Natural killer cell treated with Interleukin-12 subunit alpha and Interleukin-12 subunit beta and Interleukin-15 and Interleukin-18, amount 100 ng/mL, for 72 hours (primary cell): ENCODE results near the gene PCDHGC4. TPM values are rescaled to one million over a fixed set of nuclear protein-coding genes. Genes with fewer than 3 reads are reported as not detected.
A peak's percentile ranks its signal among the peaks of the same experiment; 100 is the strongest.

Source experiments
- ATAC-seq, 2 donors: fragments of 150-1000 bp; cut with Tn5 transposase in 1 of 2; sonication (Bioruptor Pico), chemical (Tn5 transposase) in 1 of 2; 2 replicates each; pipeline ENCODE4 v1.10.0; 2021
- DNase-seq: peaks from one replicate; pipeline ENCODE4 v3.0.0; 2022; ENCODE audit warnings: low spot score
- H3K27ac Mint-ChIP-seq, 2 donors: 1 replicate in 1 of 2; 2 replicates in 1 of 2; pipeline ENCODE4 v1.8.0; 2022; ENCODE audit warnings: mixed read lengths in 2 of 2, mild to moderate bottlenecking in 1 of 2, moderate library complexity in 1 of 2
- H3K27me3 Mint-ChIP-seq, 2 donors: 1 replicate in 1 of 2; 2 replicates in 1 of 2; pipeline ENCODE4 v1.8.0; 2022; ENCODE audit warnings: mixed read lengths in 2 of 2
- H3K36me3 Mint-ChIP-seq: one replicate; pipeline ENCODE4 v1.8.0; 2022; ENCODE audit warnings: mixed read lengths
- H3K4me1 Mint-ChIP-seq, 2 donors: 1 replicate in 1 of 2; 2 replicates in 1 of 2; pipeline ENCODE4 v1.8.0; 2022; ENCODE audit warnings: low read depth in 2 of 2, mixed read lengths in 2 of 2, mild to moderate bottlenecking in 1 of 2
- H3K4me3 Mint-ChIP-seq: one replicate; pipeline ENCODE4 v1.8.0; 2022; ENCODE audit warnings: mixed read lengths
- H3K9me3 Mint-ChIP-seq: 2 replicates; pipeline ENCODE4 v1.8.0; 2022; ENCODE audit warnings: mixed read lengths
- total RNA-seq, 2 donors: library from RNA; stranded (reverse); gene quantifications; one replicate each; pipeline ENCODE4 v1.2.3, GENCODE V29; 2022

Gene PCDHGC4
- total RNA-seq, 2 donors from 2014 or later = 0.26 TPM; not detected in 1

DNA sequence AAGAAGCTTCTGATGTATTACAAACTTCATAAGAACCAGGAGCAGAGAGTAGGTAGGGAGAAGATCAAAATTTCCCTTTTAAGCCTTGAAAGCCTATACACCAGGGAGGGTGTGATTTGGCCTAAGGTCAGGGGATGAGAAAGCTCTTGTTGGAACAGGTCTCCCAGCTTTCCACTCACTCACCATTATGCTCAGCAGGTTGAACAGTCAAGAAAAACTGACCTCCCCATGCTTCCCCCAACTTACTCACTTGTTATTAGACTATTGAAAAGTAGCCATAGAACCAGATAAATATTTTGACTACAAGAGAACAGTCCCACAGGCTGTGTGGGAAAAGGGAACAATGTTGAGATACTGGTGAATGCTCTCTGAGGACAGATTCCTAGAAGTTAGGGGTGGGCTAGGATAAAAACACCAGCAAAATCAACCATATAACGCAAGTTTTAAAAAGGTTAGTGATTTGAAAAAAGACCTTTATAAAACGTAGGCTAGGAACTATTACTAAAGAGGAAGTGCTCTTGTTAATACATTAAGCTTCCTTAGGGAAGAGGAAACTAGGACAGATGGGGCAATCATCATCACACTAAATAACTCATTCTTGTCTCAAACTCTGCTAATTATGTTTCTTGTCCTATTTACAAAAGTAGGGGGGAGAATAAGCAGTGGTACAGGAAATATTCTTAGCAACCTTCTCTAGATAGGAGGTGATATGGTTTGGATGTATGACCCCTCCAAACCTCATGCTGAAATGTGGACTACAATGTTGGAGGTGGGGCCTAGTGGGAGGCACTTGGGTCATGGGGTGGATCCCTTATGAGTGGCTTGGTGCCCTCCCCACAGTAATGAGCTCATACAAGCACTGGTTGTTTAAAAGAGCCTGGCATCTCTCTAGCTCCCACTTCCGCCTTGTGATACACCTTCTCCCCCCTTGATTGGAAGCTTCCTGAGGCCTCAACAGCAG lies 35.1 kb downstream of the PCDHGC4 start:
- Mint-ChIP-seq H3K27ac (peak overlapping the region in 1 of 2 donors; percentile 39), H3K27me3 (no peaks in the 10 kb centered on the region), H3K4me3 (no peak overlapping the region), H3K4me1 (peaks cover 43 to 51% of the 10 kb centered on the region in 2 donors), H3K9me3 (no peaks in the 10 kb centered on the region), H3K36me3 (peaks cover 36% of the 10 kb centered on the region)
- ATAC-seq (no peak), DNase-seq (no peak)

DNA sequence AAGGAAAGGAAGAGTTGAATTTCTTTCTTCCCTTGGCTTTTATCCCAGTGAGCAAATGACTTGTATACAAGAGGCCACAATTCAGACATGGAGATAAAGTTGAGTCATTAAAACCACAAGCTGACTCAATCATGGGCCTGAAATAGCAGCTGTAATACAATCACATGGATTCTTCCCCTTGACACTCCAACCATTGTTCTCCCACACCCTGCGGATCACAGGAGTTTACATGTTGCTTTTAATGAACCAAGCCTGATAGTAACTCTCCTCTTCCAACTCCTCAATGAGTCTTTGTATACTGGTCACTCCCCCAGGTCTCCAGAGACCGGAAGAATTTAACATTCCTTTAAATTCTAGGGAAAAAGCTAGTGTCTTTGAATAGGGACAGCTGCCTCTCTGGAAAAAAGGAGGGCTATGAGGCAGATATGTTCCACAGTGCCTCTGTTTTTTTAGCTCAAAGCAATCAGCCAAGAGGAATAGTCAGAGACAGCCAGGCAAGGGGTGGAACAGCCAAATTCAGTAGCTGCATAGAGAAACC lies 36.5 kb downstream of the PCDHGC4 start:
- Mint-ChIP-seq H3K9me3 (no peaks in the 10 kb centered on the region), H3K27ac (peak overlapping the region; percentile 53 to 62), H3K4me3 (peak overlapping the region; percentile 12), H3K36me3 (peaks cover 42% of the 10 kb centered on the region), H3K27me3 (no peaks in the 10 kb centered on the region), H3K4me1 (peaks cover 37 to 41% of the 10 kb centered on the region in 2 donors)
- peak; percentile 66 to 69 for ATAC-seq
- no peak for DNase-seq

DNA sequence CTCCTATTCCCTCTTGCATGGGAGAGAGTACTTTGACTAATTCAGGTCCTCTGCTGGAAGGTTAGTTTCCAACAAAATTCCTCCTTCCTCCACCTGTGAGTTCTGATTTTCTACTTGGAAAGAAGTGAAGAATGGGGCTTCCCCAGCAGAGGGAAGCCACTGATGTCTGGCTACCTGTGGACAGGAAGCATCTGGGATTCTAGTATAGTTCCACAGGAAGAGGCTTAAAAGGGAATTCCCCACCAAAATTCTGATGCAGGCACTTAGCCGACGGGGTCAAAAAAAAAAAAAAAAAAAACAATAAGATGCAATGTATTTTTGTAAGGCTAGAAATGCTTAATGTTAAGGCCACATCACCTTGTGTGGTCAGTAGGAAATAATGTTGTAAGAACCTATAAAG lies 37.5 kb downstream of the PCDHGC4 start:
- Mint-ChIP-seq H3K4me3 (no peak overlapping the region), H3K4me1 (peaks cover 31 to 32% of the 10 kb centered on the region in 2 donors), H3K36me3 (peaks cover 47% of the 10 kb centered on the region), H3K27me3 (no peaks in the 10 kb centered on the region), H3K27ac (peak overlapping the region; percentile 53 to 62), H3K9me3 (no peaks in the 10 kb centered on the region)
- ATAC-seq (no peak), DNase-seq (no peak)

DNA sequence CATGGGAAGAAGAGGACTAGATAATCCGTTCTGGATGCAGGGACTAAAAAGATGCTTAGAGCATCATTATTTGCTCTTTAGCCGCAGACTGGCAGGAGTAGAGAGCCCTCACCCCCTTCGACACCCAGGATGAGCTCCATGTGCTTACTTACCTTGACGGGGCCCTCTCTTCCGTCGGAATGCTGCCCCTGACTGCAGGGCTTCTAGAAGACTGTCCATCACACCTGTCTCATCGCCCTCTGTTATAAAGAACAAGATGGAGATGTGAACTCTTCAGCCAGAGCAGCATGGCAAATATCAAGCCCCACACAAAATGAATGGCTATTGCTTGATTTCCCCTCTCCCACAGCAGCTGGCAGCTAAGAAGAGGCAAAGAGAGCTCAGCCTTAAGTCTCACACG lies 39.2 kb downstream of the PCDHGC4 start:
- ATAC-seq = no peak
- H3K27me3 Mint-ChIP-seq = no peaks in the 10 kb centered on the region
- H3K9me3 Mint-ChIP-seq = no peaks in the 10 kb centered on the region
- H3K4me3 Mint-ChIP-seq = no peak overlapping the region
- H3K27ac Mint-ChIP-seq = peak overlapping the region in 1 of 2 donors; percentile 72
- H3K36me3 Mint-ChIP-seq = peaks cover 52% of the 10 kb centered on the region
- H3K4me1 Mint-ChIP-seq = peaks cover 33 to 38% of the 10 kb centered on the region in 2 donors
- no peak for DNase-seq

DNA sequence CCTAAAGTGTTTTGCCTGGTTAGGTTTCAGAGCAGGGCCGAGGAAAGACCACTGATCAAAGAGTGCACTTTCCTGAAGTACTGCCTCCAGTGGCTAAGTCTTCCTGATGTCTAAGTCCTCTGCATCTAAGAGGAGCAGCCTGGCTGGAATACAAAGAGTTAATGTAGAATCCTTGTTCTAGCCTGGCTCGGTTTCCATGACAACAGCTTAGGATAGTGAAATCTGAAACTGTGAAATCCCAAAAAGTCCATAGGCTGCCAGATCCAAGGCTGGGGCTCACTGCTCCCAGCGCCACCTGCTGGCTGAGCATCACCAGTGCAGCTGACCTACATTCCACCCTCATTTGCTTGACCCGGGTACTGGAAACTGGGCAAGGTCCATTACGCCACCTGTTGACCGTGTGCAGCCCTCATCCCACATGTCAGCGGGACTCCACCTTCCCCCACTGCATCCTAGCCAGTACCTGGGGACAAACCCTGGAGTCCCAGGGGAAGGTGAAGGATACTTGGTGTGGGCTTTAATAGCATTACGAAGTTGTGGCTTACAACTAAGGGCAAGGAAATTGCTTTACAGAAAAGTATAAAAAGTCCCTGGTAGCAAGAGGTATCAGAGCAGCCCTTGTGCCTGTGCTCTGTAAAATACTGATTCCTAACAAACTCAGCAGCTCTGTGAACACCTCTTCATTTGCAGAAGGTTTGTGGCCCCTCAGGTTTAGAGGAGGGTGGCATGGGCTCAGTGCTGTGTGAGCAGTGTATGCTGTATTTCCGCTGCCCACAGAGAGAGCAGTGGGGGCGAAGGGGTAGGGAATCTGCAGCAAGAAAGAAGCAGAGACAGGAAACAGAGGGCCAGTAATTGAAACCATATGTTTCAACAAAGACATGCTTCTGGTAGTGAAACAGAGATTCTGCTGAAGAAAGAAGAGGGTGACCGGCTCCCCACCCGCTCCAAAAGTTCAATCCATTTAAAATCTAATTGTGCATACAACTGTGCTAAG lies 40.1 kb downstream of the PCDHGC4 start:
- Mint-ChIP-seq H3K27me3 (no peaks in the 10 kb centered on the region), H3K27ac (peak overlapping the region in 1 of 2 donors; percentile 72), H3K36me3 (peaks cover 46% of the 10 kb centered on the region), H3K4me1 (peaks cover 30 to 38% of the 10 kb centered on the region in 2 donors), H3K9me3 (no peaks in the 10 kb centered on the region), H3K4me3 (no peak overlapping the region)
- peak; percentile 71 for DNase-seq
- peak; percentile 80 to 88 for ATAC-seq

DNA sequence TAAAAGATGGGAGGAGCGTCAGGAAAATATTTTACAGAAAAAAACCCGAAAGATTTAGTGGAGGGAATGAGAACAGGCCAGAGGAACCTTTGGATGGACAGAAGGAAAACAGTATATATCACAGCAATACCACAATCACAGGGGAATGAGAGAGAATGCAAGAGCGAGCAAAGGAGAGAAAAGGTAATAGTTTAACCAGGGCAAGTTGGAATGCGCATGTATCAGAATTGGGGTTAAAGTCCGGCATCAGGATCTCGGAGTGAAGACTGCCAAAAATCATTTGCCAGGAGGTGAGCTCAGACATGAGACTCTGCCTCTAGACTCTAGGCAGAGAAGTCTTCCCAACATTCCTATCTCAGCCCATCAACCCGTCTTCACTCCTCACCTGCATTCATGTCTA lies 40.8 kb downstream of the PCDHGC4 start:
- no peak for ATAC-seq
- H3K27me3 Mint-ChIP-seq = no peaks in the 10 kb centered on the region
- peaks cover 44% of the 10 kb centered on the region for H3K36me3 Mint-ChIP-seq
- H3K9me3 Mint-ChIP-seq = no peaks in the 10 kb centered on the region
- peaks cover 25 to 38% of the 10 kb centered on the region in 2 donors for H3K4me1 Mint-ChIP-seq
- H3K4me3 Mint-ChIP-seq = no peak overlapping the region
- H3K27ac Mint-ChIP-seq = peak overlapping the region in 1 of 2 donors; percentile 72
- DNase-seq = no peak

DNA sequence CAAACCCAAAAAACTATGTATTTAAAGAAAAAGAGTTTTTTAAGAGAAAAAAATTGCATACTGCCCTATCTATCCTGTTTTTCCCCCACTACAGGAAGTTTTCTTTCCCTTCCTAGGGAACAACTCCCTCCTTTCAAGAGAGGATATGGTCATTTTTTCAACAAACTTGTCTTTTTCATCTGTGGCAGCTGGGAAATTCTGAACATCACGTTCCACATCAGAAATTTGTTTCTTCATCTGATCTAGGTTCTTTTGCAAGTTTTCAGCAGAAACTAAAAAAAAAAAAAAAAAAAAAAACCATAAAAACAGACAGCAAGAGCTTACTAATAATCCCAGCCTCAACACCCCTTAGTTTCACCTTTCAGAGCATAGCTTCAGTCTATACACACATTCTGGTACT lies 42.6 kb downstream of the PCDHGC4 start:
- no peaks in the 10 kb centered on the region for H3K27me3 Mint-ChIP-seq
- peak overlapping the region in 1 of 2 donors; percentile 53 for H3K27ac Mint-ChIP-seq
- no peaks in the 10 kb centered on the region for H3K9me3 Mint-ChIP-seq
- peaks cover 30% of the 10 kb centered on the region for H3K36me3 Mint-ChIP-seq
- no peak for DNase-seq
- no peak for ATAC-seq
- H3K4me3 Mint-ChIP-seq = no peak overlapping the region
- H3K4me1 Mint-ChIP-seq = peaks cover 12 to 22% of the 10 kb centered on the region in 2 donors

DNA sequence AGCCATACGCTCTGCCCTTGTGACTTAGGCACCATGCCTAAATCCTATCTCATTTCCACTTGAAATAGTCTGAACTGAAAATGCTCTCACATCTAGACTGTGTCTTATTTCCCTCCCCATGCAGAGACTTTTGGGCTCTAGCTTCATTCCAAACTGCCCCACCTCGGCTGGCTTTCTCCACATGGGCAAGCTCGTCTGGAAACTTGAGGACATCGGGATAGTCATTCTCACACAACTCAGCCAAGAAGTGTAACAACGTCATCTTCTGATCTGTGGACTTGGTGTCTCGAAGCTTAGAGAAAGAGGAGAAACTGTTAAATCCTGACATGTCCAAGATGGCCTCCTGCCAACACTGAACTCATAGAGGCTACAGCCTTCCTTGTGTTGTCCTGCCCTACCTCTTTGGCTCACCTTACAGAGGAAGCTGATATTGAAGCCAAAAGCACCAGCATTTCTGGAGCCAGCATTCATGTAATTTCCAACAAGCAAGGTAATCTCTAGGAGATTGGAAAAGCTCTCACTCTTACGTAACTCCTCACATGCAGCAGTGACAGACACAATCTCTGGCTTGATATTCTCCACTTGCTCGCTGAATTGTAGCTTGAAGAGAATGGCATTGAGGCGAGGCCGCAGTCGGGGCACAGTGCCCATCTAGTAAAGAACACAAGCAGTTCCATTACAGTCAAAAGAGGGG lies 43.6 kb downstream of the PCDHGC4 start:
- H3K27me3 Mint-ChIP-seq = no peaks in the 10 kb centered on the region
- peak overlapping the region; percentile 30 to 63 for H3K27ac Mint-ChIP-seq
- ATAC-seq = no peak
- H3K4me3 Mint-ChIP-seq = no peak overlapping the region
- peaks cover 30% of the 10 kb centered on the region for H3K36me3 Mint-ChIP-seq
- H3K9me3 Mint-ChIP-seq = no peaks in the 10 kb centered on the region
- peaks cover 12 to 15% of the 10 kb centered on the region in 2 donors for H3K4me1 Mint-ChIP-seq
- no peak for DNase-seq

DNA sequence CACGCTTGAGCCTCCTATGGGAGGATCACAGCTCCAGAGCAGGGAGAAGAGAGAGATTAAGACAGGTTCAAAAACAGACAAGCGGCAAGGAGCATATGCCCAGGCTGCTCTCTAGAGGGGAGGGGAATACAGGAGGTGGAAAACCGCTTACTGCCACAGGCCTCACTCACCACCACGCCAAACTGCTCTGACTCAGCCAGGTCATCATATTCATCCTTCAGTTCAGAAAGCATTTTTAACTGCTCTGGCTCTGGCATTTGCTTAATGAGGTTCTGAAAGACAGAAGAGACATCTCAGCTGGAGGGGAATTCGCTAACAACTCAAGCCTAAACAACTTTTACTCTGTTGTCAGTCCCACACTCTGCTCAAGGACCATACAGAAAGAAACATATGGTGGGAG lies 44.2 kb downstream of the PCDHGC4 start:
- H3K27ac Mint-ChIP-seq = peak overlapping the region; percentile 30 to 63
- no peak for ATAC-seq
- H3K27me3 Mint-ChIP-seq = no peaks in the 10 kb centered on the region
- H3K9me3 Mint-ChIP-seq = no peaks in the 10 kb centered on the region
- peaks cover 30% of the 10 kb centered on the region for H3K36me3 Mint-ChIP-seq
- no peak for DNase-seq
- H3K4me3 Mint-ChIP-seq = no peak overlapping the region
- H3K4me1 Mint-ChIP-seq = peaks cover 12 to 15% of the 10 kb centered on the region in 2 donors

DNA sequence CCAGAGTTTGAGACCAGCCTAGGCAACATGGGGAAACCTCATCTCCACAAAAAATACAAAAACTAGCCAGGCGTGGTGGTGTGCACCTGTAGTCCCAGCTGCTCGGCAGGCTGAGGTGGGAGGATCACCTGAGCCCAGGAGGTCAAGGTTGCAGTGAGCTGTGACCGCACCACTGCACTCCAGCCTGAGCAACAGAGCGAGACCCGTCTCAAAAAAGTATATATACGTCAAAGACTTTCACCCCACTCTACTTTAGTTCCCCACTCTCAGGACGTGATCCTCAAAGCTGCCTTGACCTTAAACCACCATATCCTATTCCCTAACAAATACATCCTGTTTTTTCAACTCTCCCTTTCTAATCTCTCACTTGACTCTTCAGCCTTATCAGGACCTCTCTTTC lies 45.0 kb downstream of the PCDHGC4 start:
- no peaks in the 10 kb centered on the region for H3K9me3 Mint-ChIP-seq
- ATAC-seq (no peak), DNase-seq (no peak)
- H3K36me3 Mint-ChIP-seq = peaks cover 32% of the 10 kb centered on the region
- no peak overlapping the region for H3K27ac Mint-ChIP-seq
- no peak overlapping the region for H3K4me3 Mint-ChIP-seq
- no peaks in the 10 kb centered on the region for H3K27me3 Mint-ChIP-seq
- peaks cover 13 to 17% of the 10 kb centered on the region in 2 donors for H3K4me1 Mint-ChIP-seq

DNA sequence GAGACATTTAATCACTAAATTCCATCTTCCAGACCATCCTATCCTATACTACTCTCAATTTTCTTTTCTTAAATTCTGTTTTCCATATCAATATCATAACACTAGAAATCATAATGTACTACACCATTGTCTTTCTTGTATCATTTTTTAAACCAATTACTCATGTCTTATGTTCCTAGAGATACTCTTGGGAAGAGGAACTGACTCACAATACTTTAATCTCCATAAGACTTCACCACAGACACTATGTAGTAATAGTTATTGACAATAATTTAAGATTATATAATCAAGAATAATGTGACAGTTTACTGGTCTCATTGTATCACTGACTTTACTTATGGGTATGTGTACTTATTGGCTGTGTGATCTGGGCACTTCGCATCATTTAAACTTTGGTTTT lies 47.9 kb downstream of the PCDHGC4 start:
- no peak overlapping the region for H3K27ac Mint-ChIP-seq
- no peaks in the 10 kb centered on the region for H3K27me3 Mint-ChIP-seq
- DNase-seq (no peak), ATAC-seq (no peak)
- peaks cover 27% of the 10 kb centered on the region for H3K36me3 Mint-ChIP-seq
- no peaks in the 10 kb centered on the region for H3K9me3 Mint-ChIP-seq
- H3K4me3 Mint-ChIP-seq = no peak overlapping the region
- H3K4me1 Mint-ChIP-seq = peaks cover 11 to 19% of the 10 kb centered on the region in 2 donors

DNA sequence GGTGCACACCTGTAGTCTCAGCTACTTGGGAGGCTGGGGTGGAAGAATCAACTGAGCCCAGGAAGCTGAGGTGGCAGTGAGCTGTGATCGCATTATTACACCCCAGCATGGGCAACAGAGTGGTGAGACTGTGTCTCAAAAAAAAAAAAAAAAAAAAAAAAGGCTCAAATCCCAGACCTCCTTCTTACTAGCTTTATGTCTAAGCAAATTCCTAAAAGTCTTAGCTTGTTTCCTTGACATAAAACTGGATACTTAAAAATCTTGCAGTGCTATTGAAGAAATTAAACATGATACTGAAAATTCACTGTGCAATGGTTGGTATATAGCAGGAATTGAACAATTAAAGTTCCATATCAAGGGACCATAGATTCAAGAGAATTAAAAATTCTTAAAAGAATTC lies 49.1 kb downstream of the PCDHGC4 start:
- no peak for ATAC-seq
- no peaks in the 10 kb centered on the region for H3K27me3 Mint-ChIP-seq
- peak overlapping the region; percentile 6 to 73 for H3K27ac Mint-ChIP-seq
- peaks cover 5 to 16% of the 10 kb centered on the region in 2 donors for H3K4me1 Mint-ChIP-seq
- no peaks in the 10 kb centered on the region for H3K9me3 Mint-ChIP-seq
- no peak overlapping the region for H3K4me3 Mint-ChIP-seq
- H3K36me3 Mint-ChIP-seq = peaks cover 18% of the 10 kb centered on the region
- no peak for DNase-seq
